ENCODE data around the gene PDP2. TPM values are rescaled to one million over a fixed set of nuclear protein-coding genes. Genes with fewer than 3 reads are reported as not detected.

Gene PDP2
- total RNA-seq, 3 donors from 2014 or later (not counting 1 experiment from before 2014, with no cell fraction given) = 10.2 to 16.5 (median 11.0) TPM

GRCh38 chr16:66923247-66923731, 43.0 kb downstream of the PDP2 start:
- H3K4me1 Mint-ChIP-seq = peaks cover 0 to 13% of the 10 kb centered on the region in 2 donors
- no peaks in the 10 kb centered on the region for H3K9me3 Mint-ChIP-seq
- WGBS (ENCODE audit: insufficient coverage) = 81% methylated on average over 18 of the region's 18 CpGs
- H3K4me3 ChIP-seq (ENCODE audit: low read length) = no peak overlapping the region
- no peak overlapping the region for H3K27ac Mint-ChIP-seq
- peaks cover 10 to 32% of the 10 kb centered on the region in 2 donors for H3K27me3 Mint-ChIP-seq (ENCODE audit: low read depth in 2 of 2)
- H3K36me3 ChIP-seq (ENCODE audit: control insufficient read depth, insufficient read depth, low read length) = no peaks in the 10 kb centered on the region
- H3K36me3 Mint-ChIP-seq = no peaks in the 10 kb centered on the region
- H3K27me3 ChIP-seq (ENCODE audit: control insufficient read depth, insufficient read depth, low read length) = peaks cover 22% of the 10 kb centered on the region
- intact Hi-C loops (cut with micrococcal nuclease) = no loop called here
- no peak overlapping the region for H3K4me3 Mint-ChIP-seq
- ATAC-seq (no peak), DNase-seq (no peak)
- TF ChIP-seq, protein P1, sequence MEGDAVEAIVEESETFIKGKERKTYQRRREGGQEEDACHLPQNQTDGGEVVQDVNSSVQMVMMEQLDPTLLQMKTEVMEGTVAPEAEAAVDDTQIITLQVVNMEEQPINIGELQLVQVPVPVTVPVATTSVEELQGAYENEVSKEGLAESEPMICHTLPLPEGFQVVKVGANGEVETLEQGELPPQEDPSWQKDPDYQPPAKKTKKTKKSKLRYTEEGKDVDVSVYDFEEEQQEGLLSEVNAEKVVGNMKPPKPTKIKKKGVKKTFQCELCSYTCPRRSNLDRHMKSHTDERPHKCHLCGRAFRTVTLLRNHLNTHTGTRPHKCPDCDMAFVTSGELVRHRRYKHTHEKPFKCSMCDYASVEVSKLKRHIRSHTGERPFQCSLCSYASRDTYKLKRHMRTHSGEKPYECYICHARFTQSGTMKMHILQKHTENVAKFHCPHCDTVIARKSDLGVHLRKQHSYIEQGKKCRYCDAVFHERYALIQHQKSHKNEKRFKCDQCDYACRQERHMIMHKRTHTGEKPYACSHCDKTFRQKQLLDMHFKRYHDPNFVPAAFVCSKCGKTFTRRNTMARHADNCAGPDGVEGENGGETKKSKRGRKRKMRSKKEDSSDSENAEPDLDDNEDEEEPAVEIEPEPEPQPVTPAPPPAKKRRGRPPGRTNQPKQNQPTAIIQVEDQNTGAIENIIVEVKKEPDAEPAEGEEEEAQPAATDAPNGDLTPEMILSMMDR (IDR thresholded peaks at IDR 0.05) = no peak
- peaks cover 13% of the 10 kb centered on the region for H3K4me1 ChIP-seq (ENCODE audit: control insufficient read depth, insufficient read depth, low read length)
- H3K9me3 ChIP-seq (ENCODE audit: control insufficient read depth, insufficient read depth, low read length) = no peaks in the 10 kb centered on the region
- H3K27ac ChIP-seq (ENCODE audit: low read length) = no peak overlapping the region

DNA sequence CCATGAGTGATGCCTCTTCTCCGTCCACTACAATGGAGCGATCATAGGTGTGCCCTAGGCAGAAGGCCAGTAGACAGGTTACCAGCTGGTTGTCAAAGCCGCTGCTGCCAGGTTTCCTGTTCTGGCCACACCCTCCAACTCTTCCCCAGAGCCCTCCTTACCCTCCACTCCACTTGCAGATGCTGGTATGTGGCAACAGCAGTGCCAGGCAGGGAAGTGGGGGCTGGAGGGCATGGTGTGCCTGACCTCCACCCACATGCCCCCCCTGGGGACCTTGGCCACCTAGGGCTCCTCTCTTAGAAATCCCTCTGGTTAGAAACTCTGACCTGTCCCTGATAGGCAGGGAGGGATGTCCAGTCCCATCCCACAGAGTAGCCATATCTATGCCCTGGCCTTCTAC, 43.6 kb downstream of the PDP2 start:
- no peak for ATAC-seq
- H3K27ac Mint-ChIP-seq = no peak overlapping the region
- H3K27me3 Mint-ChIP-seq (ENCODE audit: low read depth in 2 of 2) = peaks cover 10 to 32% of the 10 kb centered on the region in 2 donors
- Histone ChIP-seq H3K9me3 (ENCODE audit: control insufficient read depth, insufficient read depth, low read length) (no peaks in the 10 kb centered on the region), H3K27ac (ENCODE audit: low read length) (no peak overlapping the region), H3K4me1 (ENCODE audit: control insufficient read depth, insufficient read depth, low read length) (peaks cover 13% of the 10 kb centered on the region), H3K36me3 (ENCODE audit: control insufficient read depth, insufficient read depth, low read length) (no peaks in the 10 kb centered on the region), H3K4me3 (ENCODE audit: low read length) (no peak overlapping the region), H3K27me3 (ENCODE audit: control insufficient read depth, insufficient read depth, low read length) (peaks cover 22% of the 10 kb centered on the region)
- intact Hi-C loops (cut with micrococcal nuclease) = no loop called here
- WGBS (ENCODE audit: insufficient coverage) = 50% methylated on average over 3 of the region's 3 CpGs
- TF ChIP-seq, protein P1 (IDR thresholded peaks at IDR 0.05) = no peak
- H3K4me1 Mint-ChIP-seq = peaks cover 0 to 13% of the 10 kb centered on the region in 2 donors
- H3K9me3 Mint-ChIP-seq = no peaks in the 10 kb centered on the region
- no peak overlapping the region for H3K4me3 Mint-ChIP-seq
- no peak for DNase-seq
- no peaks in the 10 kb centered on the region for H3K36me3 Mint-ChIP-seq

- H3K9me3 Mint-ChIP-seq = no peaks in the 10 kb centered on the region
- TF ChIP-seq, protein P1 (IDR thresholded peaks at IDR 0.05) = peak; percentile 28
- no peak overlapping the region for H3K27ac ChIP-seq (ENCODE audit: low read length)
- peaks cover 10 to 29% of the 10 kb centered on the region in 2 donors for H3K27me3 Mint-ChIP-seq (ENCODE audit: low read depth in 2 of 2)
- intact Hi-C loops (cut with micrococcal nuclease) = no loop called here
- H3K4me3 ChIP-seq (ENCODE audit: low read length) = peak overlapping the region; percentile 26
- no peaks in the 10 kb centered on the region for H3K36me3 ChIP-seq (ENCODE audit: control insufficient read depth, insufficient read depth, low read length)
- H3K27ac Mint-ChIP-seq = peak overlapping the region; percentile 46 to 66
- DNase-seq = peak; percentile 47 to 64
- peaks cover 0 to 13% of the 10 kb centered on the region in 2 donors for H3K4me1 Mint-ChIP-seq
- WGBS (ENCODE audit: insufficient coverage) = 8% methylated on average over 70 of the region's 72 CpGs
- no peaks in the 10 kb centered on the region for H3K9me3 ChIP-seq (ENCODE audit: control insufficient read depth, insufficient read depth, low read length)
- peaks cover 22% of the 10 kb centered on the region for H3K27me3 ChIP-seq (ENCODE audit: control insufficient read depth, insufficient read depth, low read length)
- peak overlapping the region; percentile 80 for H3K4me3 Mint-ChIP-seq
- no peaks in the 10 kb centered on the region for H3K36me3 Mint-ChIP-seq
- H3K4me1 ChIP-seq (ENCODE audit: control insufficient read depth, insufficient read depth, low read length) = peaks cover 13% of the 10 kb centered on the region
- ATAC-seq = peak; percentile 75 to 84 (median 83)
Observed at GRCh38 chr16:66924527-66925321, 44.4 kb downstream of the PDP2 start.

Data from natural killer cell (primary cell).